HL-60 (cell line): Measurements from ENCODE around the gene CACNA1G.

Experiments
- DNase-seq, 2 experiments: peaks; one replicate each; pipeline ENCODE4 v3.0.0-alpha.2; 2010 to 2020; ENCODE audit warnings: low read depth in 1 of 2, low spot score in 1 of 2
- H3K27ac ChIP-seq: fragments of 250-450 bp; sonication (Bioruptor Pico); replicated peaks from 2 replicates; pipeline ENCODE4 v1.5.1; 2020; ENCODE audit warnings: mild to moderate bottlenecking, moderate library complexity
- H3K27me3 ChIP-seq: fragments of 250-450 bp; sonication (Bioruptor Pico); 2 replicates; pipeline ENCODE4 v1.5.1; 2021; ENCODE audit warnings: mild to moderate bottlenecking, moderate library complexity; ENCODE audit not compliant: insufficient read depth, poor library complexity, severe bottlenecking
- H3K4me3 ChIP-seq: replicated peaks from 2 replicates; pipeline ENCODE4 v1.5.1; 2011; ENCODE audit warnings: mild to moderate bottlenecking, control low read depth, low read length; ENCODE audit not compliant: insufficient read depth
- GABPA ChIP-seq: IDR thresholded peaks from 2 replicates; pipeline ENCODE4 v1.6.1; 2012; ENCODE audit warnings: low read depth
- POLR2AphosphoS5 ChIP-seq: IDR thresholded peaks from 2 replicates; pipeline ENCODE4 v1.6.1; 2012; ENCODE audit warnings: low read depth
- SPI1 ChIP-seq: IDR thresholded peaks from 2 replicates; pipeline ENCODE4 v1.6.1; 2012; ENCODE audit warnings: low read depth, mild to moderate bottlenecking, borderline replicate concordance
- TF ChIP-seq, protein P1 (sequence below): IDR thresholded peaks from one replicate; pipeline ENCODE4 v1.5.1; 2011; ENCODE audit warnings: low read length, control low read depth, inconsistent platforms; ENCODE audit not compliant: insufficient read depth
- TF ChIP-seq, protein P2 (sequence below): IDR thresholded peaks from 2 replicates; pipeline ENCODE4 v1.6.1; 2012; ENCODE audit warnings: low read depth; ENCODE audit not compliant: insufficient replicate concordance

The CACNA1G gene

DNA sequence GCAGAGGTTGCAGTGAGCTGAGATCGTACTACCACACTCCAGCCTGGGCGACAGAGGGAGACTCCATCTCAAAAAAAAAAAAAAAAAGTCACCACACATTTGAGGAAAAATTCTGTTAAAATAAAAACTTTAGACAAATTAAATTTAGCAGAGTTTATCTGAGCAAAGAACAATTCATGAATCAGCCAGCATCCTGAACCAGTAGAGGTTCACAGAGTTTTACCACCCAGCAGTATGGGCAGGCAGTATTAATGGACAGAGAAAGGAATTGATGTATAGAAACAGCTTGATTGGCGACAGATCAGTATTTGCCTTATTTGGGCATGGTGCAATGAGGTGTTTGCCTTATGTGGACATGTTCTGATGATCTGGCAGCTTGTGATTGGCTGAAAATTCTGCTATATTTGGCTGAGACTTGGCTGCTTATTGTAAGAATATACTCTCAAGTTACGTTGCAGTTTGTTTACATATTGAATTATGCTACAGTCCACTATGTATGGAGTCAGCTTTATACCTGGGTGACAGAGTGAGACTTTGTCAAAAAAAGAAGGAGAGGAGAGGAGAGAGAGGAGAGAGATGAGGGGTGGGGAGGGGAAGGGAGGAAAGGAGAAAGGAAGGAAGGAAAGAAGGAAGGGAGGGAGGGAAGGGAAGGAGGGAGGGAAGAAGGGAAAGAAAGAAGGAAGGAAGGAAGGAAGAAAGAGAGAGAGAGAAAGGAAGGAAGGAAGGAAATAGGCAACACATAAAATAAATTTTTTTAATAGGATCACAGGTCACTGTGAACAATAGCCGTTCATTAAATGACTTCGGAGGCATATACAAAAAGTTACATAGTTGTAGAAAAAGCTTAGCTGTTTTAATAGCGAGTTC lies 88.8 kb downstream of the CACNA1G start:
- Histone ChIP-seq H3K4me3 (no peak overlapping the region), H3K27ac (no peak overlapping the region), H3K27me3 (no peaks in the 10 kb centered on the region)
- TF ChIP-seq, protein P1, sequence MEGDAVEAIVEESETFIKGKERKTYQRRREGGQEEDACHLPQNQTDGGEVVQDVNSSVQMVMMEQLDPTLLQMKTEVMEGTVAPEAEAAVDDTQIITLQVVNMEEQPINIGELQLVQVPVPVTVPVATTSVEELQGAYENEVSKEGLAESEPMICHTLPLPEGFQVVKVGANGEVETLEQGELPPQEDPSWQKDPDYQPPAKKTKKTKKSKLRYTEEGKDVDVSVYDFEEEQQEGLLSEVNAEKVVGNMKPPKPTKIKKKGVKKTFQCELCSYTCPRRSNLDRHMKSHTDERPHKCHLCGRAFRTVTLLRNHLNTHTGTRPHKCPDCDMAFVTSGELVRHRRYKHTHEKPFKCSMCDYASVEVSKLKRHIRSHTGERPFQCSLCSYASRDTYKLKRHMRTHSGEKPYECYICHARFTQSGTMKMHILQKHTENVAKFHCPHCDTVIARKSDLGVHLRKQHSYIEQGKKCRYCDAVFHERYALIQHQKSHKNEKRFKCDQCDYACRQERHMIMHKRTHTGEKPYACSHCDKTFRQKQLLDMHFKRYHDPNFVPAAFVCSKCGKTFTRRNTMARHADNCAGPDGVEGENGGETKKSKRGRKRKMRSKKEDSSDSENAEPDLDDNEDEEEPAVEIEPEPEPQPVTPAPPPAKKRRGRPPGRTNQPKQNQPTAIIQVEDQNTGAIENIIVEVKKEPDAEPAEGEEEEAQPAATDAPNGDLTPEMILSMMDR, result no peak
- no peak for TF ChIP-seq GABPA
- TF ChIP-seq SPI1, result no peak
- TF ChIP-seq POLR2AphosphoS5, result no peak
- TF ChIP-seq, protein P2, sequence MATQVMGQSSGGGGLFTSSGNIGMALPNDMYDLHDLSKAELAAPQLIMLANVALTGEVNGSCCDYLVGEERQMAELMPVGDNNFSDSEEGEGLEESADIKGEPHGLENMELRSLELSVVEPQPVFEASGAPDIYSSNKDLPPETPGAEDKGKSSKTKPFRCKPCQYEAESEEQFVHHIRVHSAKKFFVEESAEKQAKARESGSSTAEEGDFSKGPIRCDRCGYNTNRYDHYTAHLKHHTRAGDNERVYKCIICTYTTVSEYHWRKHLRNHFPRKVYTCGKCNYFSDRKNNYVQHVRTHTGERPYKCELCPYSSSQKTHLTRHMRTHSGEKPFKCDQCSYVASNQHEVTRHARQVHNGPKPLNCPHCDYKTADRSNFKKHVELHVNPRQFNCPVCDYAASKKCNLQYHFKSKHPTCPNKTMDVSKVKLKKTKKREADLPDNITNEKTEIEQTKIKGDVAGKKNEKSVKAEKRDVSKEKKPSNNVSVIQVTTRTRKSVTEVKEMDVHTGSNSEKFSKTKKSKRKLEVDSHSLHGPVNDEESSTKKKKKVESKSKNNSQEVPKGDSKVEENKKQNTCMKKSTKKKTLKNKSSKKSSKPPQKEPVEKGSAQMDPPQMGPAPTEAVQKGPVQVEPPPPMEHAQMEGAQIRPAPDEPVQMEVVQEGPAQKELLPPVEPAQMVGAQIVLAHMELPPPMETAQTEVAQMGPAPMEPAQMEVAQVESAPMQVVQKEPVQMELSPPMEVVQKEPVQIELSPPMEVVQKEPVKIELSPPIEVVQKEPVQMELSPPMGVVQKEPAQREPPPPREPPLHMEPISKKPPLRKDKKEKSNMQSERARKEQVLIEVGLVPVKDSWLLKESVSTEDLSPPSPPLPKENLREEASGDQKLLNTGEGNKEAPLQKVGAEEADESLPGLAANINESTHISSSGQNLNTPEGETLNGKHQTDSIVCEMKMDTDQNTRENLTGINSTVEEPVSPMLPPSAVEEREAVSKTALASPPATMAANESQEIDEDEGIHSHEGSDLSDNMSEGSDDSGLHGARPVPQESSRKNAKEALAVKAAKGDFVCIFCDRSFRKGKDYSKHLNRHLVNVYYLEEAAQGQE, result no peak
- DNase-seq, result no peak

DNA sequence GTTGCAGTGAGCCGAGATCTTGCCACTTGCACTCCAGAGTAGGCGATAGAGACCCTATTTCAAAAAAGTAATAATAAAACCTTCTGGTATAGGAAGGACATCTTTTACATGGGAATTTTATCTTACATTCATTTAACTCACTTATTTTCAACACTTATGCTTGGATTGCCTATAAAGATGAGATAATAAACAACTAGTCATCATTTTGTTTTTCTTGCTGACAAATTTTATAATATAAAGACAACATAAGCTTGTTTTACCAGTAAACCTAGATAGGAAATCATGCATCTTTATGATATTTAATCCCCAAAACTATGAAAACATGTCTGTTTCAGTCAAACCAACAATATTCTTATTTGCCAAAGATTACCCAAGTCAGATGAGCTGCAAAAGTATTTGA lies 91.1 kb downstream of the CACNA1G start:
- no peak overlapping the region for H3K4me3 ChIP-seq
- no peaks in the 10 kb centered on the region for H3K27me3 ChIP-seq
- H3K27ac ChIP-seq, result no peak overlapping the region
- DNase-seq, result no peak
- TF ChIP-seq GABPA (no peak), POLR2AphosphoS5 (no peak), SPI1 (no peak)
- TF ChIP-seq, protein P2, result no peak
- TF ChIP-seq, protein P1, result no peak

- no peaks in the 10 kb centered on the region for H3K27me3 ChIP-seq
- no peak for DNase-seq
- H3K4me3 ChIP-seq, result no peak overlapping the region
- no peak for TF ChIP-seq POLR2AphosphoS5
- no peak for TF ChIP-seq GABPA
- TF ChIP-seq, protein P1, result no peak
- H3K27ac ChIP-seq, result no peak overlapping the region
These were observed 93.2 kb downstream of the CACNA1G start for GRCh38 chr17:50653738-50654137.

DNA sequence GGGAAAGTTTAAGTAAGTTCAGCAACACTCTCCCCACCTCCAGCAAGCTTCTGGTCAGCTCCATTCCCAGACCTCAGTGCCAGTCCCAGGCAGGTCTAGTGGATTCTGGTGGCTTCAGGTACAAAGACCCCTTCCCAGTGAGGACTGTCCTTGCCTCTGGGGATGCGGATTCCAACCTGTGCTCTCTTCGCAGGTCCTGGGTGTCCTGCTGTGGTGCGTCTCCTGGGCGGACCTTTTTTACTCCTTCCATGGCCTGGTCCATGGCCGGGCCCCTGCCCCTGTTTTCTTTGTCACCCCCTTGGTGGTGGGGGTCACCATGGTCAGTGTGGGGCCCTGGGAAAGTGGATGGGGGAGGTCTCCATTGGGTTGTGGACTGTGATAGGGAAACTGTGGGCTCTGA lies 96.0 kb downstream of the CACNA1G start:
- Histone ChIP-seq H3K27me3 (no peaks in the 10 kb centered on the region), H3K27ac (no peak overlapping the region), H3K4me3 (no peak overlapping the region)
- DNase-seq, result no peak
- TF ChIP-seq SPI1 (no peak), POLR2AphosphoS5 (no peak), GABPA (no peak)
- TF ChIP-seq, protein P2, result no peak
- TF ChIP-seq, protein P1, result no peak
